GM19043 (cell line): Measurements from ENCODE around the gene SDC4.

Source experiments
- ATAC-seq: cut with Tn5 transposase; IDR thresholded peaks from one replicate; pipeline ENCODE4 v1.9.1; 2021; ENCODE audit warnings: low read depth; ENCODE audit not compliant: unreplicated experiment

Gene SDC4

DNA sequence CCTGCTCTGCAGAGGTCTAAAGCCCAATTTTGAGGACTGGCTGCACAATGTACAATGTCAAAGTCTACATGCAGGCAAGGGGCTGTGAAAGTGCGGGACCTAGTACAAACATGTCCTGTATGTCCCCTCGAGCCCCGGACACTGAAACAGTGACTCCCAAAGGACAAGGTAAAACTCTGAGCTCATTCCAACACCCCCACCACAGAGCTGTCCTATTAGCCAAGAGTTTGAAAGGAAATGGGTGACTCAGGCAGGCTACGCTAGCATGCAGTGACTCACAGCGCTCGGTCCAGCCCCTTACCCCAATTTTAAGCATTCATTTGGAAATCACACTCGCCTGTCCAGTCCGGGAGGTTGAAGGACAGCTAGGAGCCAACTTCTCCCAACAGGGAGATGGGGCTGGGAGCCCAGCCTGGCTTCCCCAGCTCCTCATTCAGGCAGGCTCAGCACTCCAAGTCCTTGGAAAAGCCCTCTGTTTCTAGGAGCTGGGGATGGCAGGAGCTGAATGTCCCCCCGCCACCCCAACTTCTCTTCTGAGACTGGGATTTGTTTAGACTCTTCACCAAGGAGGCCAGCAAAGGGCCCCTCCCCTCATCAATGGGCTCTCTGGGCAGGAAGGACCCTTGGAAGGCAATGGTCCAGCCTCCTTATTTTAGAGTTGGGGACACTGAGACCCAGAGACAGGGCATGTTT lies 3.9 kb downstream of the SDC4 start:
- no peak for ATAC-seq

DNA sequence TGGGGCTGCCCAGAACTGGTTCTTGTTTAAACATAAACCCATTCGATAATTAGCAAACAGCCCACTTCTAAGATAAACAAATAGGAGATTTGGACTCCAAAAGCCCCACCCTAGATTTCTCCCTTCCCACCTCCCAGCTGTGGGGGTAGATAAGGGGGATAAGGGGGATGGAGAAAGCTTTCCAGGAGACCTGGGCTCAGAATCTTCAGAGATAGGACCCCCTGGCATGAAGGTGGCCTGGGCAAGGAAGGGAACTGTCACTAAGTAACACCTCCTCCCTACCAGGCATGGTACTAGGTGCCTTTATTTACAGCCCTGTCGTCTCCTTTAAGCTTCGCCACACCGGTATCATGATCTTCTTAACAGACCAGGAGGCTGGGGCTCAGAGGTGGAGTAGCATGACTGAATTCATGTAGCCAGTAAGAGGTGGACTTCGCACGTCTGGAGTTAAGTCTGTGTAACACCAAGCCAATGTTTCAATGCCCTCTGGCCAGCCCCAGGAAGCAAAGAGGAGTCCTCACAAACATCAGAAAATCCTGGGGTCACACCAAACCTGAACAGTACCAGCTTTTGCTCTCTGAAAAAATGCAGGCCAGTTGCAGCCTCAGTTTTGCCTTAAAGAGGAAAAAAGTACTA lies 4.6 kb downstream of the SDC4 start:
- no peak for ATAC-seq

DNA sequence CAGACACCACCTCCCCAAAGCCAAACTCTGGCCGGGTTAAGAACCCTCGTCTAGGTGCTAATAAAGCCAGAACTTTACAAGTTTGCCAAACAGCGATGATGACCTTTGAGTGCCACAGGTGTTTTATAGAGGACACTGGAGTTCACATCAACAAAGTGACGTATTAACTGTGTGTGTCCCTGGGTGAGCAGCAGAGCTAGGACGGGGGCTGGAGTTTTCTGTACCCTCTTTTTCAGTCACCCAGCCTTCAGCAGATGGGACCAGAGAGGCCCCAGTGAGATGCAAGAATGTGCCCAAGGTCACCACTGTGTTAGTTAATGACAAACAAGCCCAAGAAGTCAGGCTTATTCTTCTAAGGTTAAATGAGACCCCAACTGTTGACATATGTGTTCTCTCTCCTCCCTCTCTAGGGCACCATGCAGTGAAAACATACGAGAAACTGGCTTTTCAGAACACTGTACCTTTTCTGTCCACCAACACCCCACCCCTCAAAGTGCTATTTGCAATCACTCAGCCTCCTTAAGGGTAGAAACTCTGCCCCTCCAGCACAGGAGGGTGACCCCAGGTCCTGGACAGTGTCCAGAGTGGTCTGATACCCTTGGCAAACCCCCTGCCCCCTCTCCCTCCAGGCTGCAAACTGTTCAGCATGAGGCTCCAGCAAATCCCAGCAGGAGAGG lies 5.2 kb downstream of the SDC4 start:
- ATAC-seq = no peak

DNA sequence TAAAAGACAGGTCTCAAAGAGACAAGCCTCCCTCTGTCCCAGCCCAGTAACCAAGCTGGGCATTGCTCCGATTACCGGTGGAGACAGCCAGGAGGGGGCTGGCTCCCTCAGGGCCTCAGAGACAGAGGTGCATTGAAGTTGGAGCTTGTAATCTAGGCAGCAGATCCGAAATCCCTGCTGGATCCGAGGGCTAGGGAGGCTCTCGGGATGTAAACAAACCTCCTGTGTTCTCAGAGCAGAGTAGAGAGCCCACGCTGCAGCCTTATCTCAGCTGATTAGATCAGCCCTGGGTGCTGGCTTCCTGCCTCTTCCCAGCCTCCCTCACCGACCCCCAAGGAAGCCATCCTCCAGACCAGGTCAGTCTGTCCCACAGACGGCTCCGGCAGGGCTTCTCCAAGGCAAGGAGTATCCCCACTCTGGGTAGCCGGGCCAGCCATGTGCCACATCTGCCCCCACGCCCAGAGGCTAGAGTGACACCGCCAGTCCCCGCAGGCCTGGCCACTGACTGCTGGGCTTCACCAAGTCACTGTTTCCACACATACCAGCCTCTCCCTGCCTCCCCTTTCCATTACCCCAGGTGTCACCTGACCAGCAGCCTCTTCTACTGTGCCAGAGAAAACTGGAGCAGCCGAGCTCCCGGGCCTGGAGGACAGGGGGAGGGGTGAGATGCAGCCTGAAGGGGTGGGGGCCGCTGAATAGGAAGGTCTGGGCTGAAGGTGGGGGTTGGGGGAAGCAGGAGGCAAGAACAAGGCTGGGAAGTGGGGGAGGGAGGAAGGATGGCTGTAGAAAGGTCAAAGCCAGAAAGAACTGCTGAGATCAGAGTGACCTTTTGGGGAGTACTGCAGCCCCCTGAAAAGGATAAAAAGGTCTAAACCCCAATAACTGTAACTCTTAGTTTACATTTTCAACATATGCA lies 6.0 kb downstream of the SDC4 start:
- no peak for ATAC-seq

DNA sequence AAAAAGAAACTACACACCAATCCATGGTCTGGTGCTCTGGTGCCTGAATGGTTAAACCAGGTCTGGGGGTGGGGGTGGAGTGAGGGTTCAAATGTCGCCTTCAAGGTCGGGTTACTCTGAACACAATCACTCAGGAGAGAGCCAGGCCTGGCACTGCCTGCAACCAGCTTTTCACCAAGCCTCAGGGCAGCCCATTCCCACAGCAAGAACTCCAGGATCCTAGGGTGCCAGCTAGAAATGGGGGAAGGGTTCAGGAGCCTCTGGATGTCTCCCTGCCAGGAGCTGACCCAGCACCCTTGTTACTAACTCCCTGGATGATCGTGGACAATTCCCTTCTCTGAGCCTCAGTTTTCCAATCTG lies 6.7 kb downstream of the SDC4 start:
- ATAC-seq = no peak

DNA sequence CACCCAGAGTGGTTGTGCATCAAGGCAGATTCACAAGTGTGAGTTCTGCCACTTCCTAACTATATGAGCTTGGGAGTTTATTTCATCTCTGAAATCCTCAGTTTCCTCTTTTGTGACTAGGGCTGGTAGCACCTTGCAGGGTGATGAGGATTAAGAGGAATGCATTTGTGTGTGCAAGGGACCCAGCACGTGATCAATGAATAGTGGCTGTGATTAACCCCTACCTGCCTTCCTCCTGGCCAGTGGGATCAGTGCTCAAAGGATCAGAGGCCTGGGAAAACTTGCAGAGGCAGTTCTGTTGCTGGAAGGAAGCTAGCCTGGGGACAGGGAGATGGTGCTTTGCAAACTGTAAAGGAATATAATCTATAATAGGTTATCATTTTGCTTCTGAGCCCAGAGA lies 7.3 kb downstream of the SDC4 start:
- ATAC-seq = no peak

DNA sequence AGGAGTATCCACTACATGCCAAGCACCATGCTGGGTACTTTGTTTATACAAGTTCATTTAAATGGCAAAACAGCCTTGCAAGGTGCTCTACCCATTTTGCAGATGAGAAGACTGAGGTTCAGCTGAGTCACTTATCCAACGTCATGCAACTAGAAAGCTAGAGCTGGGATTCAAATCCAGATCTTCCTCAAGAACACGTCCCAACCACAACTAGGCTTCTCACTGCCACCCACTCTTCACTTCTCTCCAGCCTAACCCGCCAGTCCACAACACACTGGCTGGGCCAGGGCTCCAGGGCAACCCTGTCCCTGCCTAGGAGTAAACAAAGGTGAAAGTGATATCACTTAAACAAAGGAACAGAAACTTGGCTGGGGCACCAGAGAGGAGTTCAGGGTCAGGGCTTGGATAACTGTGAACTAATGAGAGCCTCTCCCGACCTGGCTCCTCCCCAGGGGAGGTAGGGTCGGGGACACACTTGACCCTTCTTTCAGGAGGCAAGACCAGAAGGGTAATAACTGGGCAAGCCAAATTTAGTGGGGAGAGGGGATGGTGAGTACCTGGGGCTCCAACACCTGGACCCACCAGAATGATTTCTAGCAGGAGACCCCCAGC lies 7.9 kb downstream of the SDC4 start:
- ATAC-seq = no peak

DNA sequence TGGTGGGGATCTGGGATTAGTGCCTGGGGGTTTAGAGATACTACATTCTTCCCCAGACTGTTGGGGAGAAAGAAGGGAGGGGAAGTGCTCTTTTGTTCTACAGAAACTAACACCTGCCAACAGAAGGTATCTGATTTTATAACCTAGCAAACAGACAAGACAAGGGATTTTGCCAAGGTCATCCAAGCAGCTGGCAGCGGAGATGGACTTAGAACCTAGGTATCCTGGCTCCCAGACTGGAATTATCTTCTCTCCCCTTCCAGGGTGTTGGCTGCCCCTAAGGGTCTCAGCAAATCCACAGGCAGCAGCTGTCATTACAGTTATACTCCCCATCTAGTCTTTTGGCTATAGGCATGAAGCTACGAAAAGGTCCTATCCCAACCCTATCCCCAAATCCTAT lies 8.4 kb downstream of the SDC4 start:
- no peak for ATAC-seq

DNA sequence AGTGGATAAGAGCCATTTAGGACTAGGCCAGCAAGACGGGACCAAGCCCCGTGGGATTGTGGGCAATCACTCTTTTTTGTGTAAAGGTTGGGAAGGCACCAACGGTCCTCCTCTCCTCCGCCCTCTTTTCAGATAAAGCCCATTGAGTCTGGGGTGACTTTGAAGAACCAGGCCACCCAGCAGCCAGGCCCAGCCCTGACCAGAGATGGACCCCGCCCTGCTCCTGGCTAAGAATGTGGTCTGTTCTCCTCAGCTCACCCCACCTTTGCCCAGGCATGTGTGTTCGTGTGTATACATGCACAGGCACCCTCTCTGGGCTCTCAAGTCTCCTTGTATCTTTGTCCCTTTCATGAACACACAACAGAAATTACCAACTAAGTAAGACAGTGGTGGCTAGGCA lies 9.1 kb downstream of the SDC4 start:
- ATAC-seq = no peak

DNA sequence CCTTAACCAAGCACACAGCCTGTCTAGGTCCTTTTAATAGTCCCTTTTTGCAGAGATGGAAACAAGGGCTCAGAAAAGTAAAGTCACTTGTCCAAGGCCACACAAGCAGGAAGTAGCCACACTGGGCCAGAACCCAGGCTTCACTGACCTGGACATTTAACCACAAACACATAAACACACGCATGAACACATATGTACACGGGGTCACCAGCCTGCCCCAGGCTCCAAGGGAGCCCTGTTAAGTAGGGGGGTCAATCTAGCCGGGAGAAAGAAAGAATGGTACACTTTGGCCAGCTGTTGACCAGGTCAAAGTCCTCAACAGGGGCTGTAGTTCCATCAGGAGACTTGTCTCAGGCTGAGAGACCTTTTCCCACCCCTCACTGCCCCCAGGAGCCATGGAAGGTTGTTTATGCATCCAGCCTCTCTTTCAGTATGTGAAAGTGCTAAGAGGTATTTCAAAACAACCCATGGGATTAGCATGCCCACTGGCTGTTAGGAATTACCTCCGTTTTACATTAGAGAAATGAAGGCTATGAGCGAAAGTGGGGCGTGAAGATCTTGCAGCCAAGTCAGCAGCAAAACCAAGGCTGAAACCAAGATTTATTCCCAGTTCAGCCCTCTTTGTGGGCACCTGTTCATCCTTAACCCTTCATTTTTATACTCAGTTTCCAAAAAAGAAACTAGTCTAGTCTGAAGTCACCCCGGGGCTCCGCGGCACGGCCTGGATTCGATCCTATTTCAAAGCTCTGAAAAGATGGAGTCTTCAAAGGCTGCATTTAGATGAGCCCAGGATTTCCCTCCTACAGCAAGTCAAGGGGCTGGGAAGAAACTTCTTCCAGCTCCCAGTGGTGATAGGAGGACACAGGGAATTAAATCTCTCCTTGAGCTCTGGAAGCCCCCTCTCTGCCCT lies 9.8 kb downstream of the SDC4 start:
- ATAC-seq = no peak

DNA sequence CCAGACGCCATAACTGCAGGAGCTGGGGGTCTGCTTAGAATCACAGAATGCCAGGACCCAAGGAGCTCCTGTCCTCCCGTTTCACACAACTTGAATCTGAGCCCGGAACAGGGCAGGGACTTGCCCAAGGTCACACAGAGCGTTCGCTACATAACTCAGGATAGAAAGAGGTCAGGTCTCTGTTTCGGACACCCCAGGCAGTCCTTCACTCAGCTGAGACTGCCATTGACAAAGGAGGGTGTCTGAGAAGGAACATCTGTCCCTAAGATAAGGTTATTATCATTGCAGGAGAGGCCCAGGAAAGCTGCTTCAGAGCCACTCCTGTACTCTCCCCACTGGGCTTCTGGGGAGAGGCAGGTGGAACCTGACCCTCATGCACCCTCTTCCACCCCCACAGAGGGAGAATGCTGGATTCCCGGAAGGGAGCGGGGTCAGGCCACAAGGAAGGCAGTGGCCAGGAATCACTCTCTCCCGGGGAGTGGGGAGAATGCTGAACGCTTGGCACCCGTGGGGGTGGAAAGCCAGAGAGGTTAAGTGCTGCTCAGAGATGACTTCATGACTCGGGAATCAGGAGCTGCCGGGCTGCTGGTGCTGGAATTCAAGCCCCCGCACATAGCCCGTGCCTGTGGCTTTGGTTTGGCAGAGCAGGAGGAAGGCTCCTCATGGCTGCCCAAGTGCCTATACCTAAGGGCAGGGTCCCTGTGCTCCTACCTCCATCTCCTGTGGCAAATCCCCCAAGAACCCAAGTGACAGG lies 10.7 kb downstream of the SDC4 start:
- ATAC-seq = no peak

DNA sequence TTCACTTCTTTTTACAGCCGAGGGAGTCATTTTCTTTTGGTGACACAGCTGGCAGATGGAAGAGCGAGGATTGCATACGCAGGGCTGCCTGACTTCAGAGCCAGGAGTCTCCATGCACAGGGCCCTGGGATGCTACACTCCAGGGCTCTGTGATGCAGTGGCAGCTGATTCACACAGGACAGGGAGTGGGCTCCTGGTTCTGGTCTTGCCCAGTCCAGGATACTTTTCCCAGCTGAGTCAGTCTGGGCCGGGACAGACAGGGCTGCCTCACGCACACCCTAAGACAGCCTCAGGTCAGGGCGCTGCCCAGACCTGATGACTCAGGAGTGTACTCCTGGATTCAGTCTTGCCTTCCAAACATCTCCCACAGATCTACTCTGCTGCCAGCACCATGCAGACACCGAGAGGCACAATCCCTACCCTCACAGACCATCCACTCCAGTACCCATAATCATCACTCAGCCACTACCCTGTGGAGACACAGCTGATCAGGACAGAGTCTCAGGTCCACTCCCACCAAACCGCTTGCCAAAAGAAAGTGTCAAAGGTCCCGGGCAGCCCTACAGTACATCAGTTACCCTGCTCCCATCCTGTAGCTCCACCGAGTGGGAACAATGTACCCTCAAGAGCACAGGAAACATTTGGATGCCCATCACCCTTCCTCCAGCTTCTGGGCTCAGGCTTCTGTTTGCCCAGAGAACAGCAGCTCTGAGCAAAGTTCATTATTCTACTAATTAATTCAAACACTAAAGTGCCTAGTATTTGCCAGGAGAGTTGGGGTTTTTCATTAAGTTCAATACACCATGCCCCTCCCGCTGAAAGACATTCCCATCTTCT lies 11.5 kb downstream of the SDC4 start:
- no peak for ATAC-seq

DNA sequence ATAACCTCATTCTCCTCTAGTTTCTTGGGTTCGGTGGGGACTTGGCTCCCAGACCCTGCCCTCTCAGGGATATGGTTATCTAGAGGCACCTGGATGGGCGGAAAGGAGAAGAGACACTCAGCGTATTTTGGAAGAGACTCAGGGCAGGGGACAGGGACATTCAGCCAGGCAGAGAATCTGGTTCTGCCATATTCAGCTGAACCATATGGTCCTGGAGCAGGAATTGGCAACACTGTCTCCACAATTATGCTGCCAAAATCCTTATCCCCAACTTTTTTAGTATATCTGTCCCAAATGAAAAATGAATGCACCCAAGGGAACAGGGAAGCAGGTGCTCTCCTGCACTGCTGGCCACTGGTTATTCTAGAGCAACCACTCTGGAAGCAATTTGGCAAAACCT lies 17.7 kb downstream of the SDC4 start:
- no peak for ATAC-seq

DNA sequence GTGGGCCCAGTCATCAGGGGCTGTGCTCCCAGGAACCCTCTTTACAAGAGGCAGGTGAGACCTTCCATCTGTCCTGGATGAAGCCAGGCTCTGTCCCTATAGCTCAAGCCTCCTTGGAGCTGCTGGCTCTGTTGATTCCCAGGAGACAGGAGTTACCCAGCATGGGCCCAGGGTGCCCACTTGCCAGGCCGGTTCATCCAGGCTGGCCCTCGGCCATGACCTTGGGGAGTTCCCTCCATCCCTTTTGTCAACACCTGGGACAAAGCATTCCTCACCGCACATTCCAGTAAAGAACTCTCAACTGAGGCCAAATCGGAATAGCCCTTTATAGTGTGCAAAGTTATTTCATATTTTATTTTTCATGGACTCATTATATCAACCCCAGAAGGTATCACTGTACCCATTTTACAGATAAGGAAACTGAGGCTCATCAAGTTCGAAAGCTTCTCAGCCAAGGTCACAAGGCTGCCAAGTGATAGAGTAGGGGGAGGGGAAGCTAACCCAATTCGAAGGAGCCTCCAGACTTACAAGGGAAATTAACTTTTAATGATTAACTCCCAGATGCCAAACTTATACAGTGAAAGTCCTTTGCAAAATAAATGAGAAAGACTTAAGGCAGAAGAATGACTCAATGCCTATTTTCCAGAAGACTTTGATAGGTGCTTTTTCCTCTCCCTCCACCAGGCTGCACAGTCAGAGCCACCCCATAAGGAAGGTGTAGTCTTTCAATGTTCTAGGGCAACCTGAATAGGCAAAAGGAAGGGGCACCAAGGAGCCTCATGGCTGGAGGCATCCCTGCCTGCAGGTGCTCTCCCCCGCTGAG lies 18.5 kb downstream of the SDC4 start:
- no peak for ATAC-seq

DNA sequence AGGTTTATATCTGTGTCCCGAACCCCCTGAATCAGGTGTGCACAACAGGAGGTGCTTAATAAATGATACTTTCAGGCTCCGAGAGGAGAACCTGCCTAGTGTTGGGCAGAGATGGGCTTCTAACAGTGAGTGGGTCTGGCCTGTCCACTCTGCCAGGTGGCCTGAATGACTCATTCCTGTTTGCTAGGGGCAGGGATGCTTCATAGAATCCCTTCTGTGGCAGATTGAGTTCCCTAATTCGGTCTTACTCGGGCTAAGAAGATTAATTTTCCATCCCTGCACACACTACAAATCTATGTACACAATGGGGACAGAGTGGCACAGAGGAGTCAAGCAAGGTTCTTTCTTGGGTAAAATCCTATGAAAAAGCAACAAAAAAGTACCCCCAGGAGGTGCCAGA lies 19.8 kb downstream of the SDC4 start:
- no peak for ATAC-seq

DNA sequence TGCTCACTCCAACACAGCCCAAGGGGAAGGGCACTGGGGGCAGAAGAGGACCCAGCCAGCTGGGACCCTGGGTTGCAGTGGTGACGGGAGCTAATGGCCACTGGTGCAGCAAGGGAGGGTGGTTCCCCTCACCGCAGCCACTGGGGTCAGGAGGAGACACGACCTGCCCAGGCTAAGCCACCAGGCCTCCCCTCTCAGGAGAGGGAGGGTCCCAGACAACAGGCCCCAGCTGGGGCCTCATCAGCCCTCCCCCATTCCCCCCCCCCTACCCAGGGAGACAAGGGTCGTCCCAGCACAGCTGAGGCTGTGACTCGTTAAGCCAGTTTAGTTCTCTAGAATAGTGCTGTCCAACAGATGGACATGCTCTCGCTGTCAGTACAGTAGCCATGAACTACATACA lies 22.9 kb downstream of the SDC4 start:
- no peak for ATAC-seq

DNA sequence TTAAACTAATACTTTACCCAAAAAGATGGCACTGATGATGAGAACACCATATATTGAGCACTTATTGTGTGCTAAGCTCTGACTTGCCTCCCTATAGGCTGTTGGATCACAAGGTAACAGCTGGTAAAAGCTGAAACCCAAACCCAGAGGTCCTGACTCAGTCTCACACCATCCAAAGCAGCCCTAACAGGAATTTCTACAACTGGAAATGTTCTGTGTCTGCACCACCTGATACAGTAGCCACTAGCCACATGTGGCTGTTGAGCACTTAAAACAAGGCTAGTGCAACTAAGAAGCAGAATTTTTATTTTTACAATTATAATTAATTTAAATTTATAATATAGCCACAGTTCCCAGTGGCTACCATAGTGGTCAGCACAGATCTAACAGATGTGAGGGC lies 24.5 kb downstream of the SDC4 start:
- no peak for ATAC-seq
